ENCODE data around the gene SSBP4. TPM values are rescaled to one million over a fixed set of nuclear protein-coding genes. Genes with fewer than 3 reads are reported as not detected.

The SSBP4 gene
- total and polyA plus RNA-seq, 9 of the 15 experiments (the other 6 are each of a cell fraction or from before 2014, with no cell fraction given) = 1.1 to 189 (median 39.0) TPM

GRCh38 chr19:18415178-18415867 lies 3.9 kb upstream of the SSBP4 start (continued):
- TF ChIP-seq ZNF140 (CRISPR knock-in tag; IDR thresholded peaks at IDR 0.05) = no peak
- TF ChIP-seq TBP (optimal IDR thresholded peaks at IDR 0.05; ENCODE audit: low read depth, low read length) = peak; percentile 55
- no peak for TF ChIP-seq POLR3G (IDR thresholded peaks at IDR 0.05; ENCODE audit: extremely low read depth, insufficient read length, insufficient replicate concordance)
- TF ChIP-seq E2F8 (IDR thresholded peaks at IDR 0.05; ENCODE audit: low read depth, partially characterized antibody) = no peak
- TF ChIP-seq FOXM1 (IDR thresholded peaks at IDR 0.05; ENCODE audit: low read depth) = peak; percentile 57; the same call in 1 of the 2 replicates
- no peak for TF ChIP-seq FOXM1 (CRISPR knock-in tag; IDR thresholded peaks at IDR 0.05; ENCODE audit: low read depth)
- peak; percentile 26; the same call in 1 of the 2 replicates for TF ChIP-seq MYC (IDR thresholded peaks at IDR 0.05; ENCODE audit: low read depth, low read length)
- no peak for TF ChIP-seq MYC (CRISPR knock-in tag; IDR thresholded peaks at IDR 0.05; ENCODE audit: borderline replicate concordance, low read depth)
- no peak; the same call in 1 of the 2 replicates for TF ChIP-seq HCFC1 (IDR thresholded peaks at IDR 0.05; ENCODE audit: low read depth, low read length)
- no peak; a peak in 2 of 4 replicates for TF ChIP-seq TEAD1 (CRISPR knock-in tag; IDR thresholded peaks at IDR 0.05)
- TF ChIP-seq ZSCAN32 (CRISPR knock-in tag; IDR thresholded peaks at IDR 0.05) = no peak; the same call in 1 of the 2 replicates
- TF ChIP-seq CC2D1A (IDR thresholded peaks at IDR 0.05) = peak; percentile 99
- peak; percentile 31 for TF ChIP-seq KDM5B (IDR thresholded peaks at IDR 0.05; ENCODE audit: insufficient replicate concordance, low read depth, low read length)
- peak; percentile 74 for TF ChIP-seq BCOR (IDR thresholded peaks at IDR 0.05)
- peak; percentile 48; the same call in 1 of the 2 replicates for TF ChIP-seq PTRF (tag; IDR thresholded peaks at IDR 0.05)
- peak; percentile 75 to 80; a peak in 3 of 4 replicates for TF ChIP-seq MLLT1 (IDR thresholded peaks at IDR 0.05)
- no peak for TF ChIP-seq TSC22D4 (tag; IDR thresholded peaks at IDR 0.05)
- peak; percentile 93 for TF ChIP-seq ZNF76 (CRISPR knock-in tag; IDR thresholded peaks at IDR 0.05; ENCODE audit: borderline replicate concordance)
- TF ChIP-seq IFI16 (CRISPR knock-in tag; IDR thresholded peaks at IDR 0.05) = no peak
- peak; percentile 75 for TF ChIP-seq POLR2B (IDR thresholded peaks at IDR 0.05; ENCODE audit: low read depth, partially characterized antibody)
- TF ChIP-seq CREB5 (CRISPR knock-in tag; IDR thresholded peaks at IDR 0.05) = no peak
- peak; percentile 79 for TF ChIP-seq CXXC5 (CRISPR knock-in tag; IDR thresholded peaks at IDR 0.05)
- TF ChIP-seq RHOXF2B (CRISPR knock-in tag; conservative IDR thresholded peaks at IDR 0.05) = 0 out of 2 replicates have a peak, but pooled peaks have one; percentile 47
- peak; percentile 91 for TF ChIP-seq ZNF583 (CRISPR knock-in tag; IDR thresholded peaks at IDR 0.05)
- peak; percentile 52; the same call in 1 of the 2 replicates for TF ChIP-seq TEAD2 (tag; IDR thresholded peaks at IDR 0.05)

Data from K562 (cell line).